ENCODE results near the gene RNF123.

Gene RNF123

DNA sequence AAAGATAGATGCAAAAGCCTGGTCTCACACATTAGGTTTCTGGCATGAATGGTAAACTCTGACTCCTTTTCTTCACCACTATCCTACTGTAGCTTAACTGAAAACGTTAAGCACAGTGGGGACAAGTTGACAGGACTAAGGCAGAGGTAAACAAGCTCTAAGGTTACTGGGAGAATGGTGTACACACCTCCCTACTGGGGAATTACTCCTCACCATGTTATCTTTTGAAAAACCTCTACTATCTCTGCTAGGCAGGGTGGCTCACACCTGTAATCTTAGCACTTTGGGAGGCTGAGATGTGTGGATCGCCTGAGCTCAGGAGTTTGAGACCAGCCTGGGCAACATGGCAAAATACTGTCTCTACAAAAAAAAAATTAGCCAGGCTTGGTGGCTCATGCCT, 67.8 kb downstream of the RNF123 start:
- DNase-seq: no peak

GRCh38 chr3:49759226-49759625, 69.9 kb downstream of the RNF123 start:
- no peak for DNase-seq

- no peak for DNase-seq
Observed at GRCh38 chr3:49761661-49762060, 72.3 kb downstream of the RNF123 start.

- no peak for DNase-seq
Observed at GRCh38 chr3:49763981-49764380, 74.6 kb downstream of the RNF123 start.

DNA sequence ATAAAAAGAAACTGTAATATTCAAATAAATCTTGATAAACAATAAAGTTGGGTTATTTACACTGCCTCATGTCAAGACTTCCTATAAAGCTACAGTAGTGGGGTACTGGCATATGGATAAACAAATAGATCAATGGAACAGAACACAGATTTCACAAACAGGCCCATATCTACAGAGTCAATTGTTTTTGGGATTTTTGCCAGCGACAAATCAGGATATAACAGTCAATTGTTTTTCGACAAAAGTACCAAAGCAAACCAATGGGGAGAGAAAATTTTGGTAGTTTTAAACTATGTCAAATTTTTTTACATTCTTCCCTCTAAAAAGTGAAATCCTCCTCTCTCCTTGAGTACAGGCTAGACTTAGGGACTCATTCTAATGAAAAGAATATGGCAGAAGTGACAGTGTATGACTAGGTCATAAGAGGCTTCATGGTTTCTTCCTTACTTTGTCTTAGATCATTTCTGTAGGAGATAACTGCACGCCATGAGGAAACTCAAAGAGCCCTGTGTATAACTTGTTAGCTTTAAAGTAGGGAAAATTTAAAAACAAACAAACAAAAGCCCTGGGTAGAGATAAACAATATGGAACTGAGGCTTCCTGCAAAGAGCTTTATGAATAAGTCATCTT, 80.0 kb downstream of the RNF123 start:
- no peak for DNase-seq

GRCh38 chr3:49769926-49770325, 80.6 kb downstream of the RNF123 start:
- DNase-seq: no peak

Data from NCI-H748 treated with DMSO at 0.1 percent for 48 hours (cell line).